GF-D8 (cell line): ENCODE data around the gene ABCC5.
"Not testable (repeated sequence)": the region's sequence is repeated elsewhere in the genome, so short reads cannot be mapped to it uniquely, and the experiment has no call there.

Experiments
- DNase-seq: peaks from one replicate; lab custom pipeline; 2025; lab: John Stamatoyannopoulos, UW

The ABCC5 gene

DNA sequence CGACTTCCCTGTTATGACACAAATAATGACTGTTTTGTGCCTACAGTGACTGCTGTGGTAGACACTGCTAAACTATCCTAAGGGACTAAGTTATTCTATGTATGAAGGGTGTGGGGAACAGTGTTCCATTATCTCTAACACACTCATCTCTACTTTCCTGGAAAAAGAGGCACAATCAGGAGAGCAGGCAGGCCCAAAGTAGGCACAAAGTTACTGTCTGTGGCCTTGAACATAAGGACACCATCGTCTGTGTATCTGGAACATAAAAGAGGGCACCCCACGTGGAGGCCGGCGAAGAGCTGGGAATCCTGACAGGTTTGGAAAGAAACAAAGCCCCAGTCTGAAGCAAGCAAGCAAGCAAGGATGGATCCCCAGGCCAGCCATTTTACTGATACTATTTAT lies 1.5 kb downstream of the ABCC5 start:
- no peak for DNase-seq

DNA sequence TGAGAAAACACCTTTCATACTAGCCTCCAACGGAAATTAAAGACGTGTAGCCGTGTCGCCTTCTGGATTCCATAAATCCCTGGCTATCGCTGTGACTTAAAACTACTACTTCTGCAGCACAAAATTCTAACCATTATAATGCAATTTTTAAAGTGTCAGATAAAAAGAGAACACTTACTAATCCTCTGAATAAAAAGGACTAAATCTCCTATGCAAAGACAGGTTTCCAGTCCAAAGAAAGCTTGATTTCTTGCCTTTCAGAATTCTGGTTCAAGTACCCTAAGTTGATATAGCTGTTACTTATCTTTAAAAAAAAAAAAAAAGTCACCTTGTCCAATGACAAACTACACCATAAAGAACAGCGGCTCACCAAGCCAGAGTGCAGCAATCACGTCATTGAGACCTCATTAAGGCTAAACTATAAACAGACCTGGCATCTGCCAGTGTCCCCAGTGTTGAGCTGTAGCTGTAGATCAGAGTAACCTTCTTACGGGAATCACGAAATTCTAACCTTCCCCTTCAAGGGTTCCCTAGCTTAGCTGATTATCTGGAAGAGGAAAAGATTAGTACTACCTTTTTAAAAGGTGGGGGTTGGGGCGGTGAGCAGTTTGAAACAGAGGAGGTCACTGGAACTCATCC lies 2.2 kb downstream of the ABCC5 start:
- DNase-seq: no peak

DNA sequence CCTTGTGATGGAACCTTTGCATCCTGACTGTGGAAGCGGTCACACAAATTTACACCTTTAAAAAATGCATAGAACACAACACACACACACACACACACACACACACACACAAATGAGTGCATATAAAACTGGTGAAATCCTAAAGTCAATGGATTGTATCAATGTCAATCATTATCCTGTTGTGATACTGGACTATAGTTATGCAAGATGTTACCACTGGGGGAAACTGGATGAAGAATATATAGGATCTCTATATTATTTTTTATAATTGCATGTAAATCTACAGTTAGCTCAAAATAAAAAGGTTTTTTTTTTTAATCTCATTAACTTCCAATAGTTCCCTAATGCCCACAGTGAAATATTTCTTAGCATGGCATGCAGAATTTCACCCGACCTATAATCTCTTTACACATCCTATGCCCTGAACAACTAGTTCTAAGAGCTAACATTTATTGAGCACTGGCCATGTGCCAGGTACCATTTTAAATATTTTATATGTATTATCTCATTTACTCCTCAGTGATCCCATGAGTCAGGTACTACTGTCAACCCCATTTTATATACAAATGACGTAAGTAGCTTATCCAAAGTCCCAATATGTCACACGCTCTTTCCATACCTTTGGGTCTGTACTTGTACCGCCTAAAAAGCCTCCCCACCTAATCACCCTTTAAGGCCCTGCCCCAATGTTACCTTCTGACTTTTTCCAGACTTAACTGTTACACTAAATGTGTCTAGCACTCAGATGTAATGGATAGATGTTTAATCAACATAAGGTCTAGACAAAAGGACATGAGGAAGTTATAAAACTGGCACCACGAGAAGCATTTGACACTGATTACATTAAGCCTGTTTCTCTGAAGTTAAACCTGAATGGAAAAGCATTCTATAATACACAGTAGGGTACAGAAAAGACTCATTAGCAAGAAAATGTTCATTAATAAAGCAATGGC lies 5.5 kb downstream of the ABCC5 start:
- DNase-seq: no peak

DNA sequence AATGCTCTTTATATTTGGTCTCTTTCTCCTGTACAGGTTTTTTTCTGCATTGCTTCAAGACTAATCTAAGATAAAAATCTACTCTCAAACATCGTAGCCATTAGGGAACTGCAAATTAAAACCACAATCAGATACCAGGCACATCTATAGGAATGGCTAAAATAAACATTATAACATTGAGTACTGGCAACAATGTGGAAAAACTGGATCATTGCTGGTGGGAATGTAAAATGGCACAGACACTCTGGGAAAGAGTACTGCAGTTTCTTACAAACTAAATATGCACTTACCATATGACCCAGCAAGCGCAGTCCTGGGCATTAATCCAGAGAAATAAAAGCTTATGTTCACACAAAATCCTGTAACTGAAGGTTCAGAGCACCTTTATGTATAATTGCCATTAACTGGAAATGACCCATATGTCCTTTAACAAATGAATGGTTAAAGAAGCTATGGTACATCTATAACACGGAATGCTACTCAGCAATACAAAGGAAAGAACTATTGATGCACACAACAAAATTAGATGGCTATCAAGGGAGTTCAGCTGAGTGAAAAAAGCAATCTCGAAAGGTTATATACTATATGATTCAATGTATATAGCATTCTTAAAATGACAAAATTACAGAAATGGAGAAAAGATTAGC lies 6.3 kb downstream of the ABCC5 start:
- no peak for DNase-seq

DNA sequence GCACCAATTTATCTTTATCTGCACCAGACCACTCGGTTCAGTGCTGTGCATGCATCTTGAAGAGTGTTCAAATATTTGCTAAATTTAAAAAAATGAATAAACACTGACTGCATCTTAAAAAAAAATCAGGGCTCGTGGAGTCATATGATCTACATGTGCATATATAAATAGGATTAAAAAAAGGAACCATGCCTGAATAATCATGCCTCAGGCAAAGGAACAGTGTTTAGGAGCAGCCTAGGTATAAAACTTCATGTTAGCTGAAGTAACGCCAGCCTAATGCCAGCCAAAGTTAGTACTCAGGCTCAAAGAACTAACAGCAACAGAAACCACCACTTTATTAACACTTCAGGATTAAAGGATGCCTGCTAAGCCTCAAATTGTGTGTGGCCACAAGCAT lies 9.5 kb downstream of the ABCC5 start:
- DNase-seq: no peak

DNA sequence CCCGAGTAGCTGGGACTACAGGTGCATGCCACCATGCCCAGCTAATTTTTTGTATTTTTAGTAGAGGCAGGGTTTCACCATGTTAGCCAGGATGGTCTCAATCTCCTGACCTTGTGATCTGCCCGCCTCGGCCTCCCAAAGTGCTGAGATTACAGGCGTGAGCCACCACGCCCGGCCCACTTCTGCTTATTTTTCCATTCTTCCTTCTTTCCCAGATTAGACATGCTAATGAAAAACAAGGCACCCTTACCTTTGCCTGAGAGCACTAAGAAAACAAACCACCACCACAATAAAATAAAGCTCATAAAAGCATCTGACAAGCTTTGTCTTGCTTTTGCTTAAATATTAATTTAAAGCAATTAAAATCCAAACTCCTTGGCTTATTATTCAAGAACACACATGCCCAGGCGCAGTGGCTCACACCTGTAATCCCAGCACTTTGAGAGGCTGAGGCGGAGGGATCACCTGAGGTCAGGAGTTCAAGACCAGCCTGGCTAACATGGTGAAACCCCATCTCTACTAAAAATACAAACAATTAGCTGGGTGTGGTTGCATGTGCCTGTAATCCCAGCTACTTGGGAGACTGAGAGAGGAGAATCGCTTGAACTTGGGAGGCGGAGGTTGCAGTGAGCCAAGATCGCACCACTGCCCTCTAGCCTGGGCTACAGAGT lies 10.4 kb downstream of the ABCC5 start:
- DNase-seq: not testable (repeated sequence)

DNA sequence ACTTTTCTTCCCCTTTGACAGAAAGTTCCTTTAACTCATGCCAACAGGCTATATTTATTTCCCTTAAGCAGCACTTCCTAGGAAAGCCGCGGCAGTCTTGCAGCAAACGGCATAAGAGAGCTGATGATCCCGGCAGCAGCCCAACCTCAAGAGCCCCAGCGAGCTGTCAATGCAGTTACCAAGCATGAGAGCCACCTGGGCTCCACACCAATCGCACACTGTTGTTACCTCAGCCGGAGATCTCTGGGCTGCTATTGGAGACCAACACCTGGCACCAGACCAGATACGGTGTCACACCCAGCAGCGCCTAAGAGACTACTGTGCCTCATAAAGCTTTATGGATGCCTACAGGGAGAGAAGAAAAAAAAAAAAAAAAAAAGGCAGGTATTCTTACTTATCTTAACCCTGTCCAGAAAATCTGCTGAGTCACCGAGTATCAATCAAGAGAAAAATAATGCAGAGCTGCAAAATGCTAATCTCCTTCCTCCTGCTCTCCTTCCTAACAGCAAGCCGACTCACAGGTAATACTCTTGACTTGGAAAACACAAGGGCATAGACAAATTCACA lies 11.7 kb downstream of the ABCC5 start:
- DNase-seq: peak; percentile 65

DNA sequence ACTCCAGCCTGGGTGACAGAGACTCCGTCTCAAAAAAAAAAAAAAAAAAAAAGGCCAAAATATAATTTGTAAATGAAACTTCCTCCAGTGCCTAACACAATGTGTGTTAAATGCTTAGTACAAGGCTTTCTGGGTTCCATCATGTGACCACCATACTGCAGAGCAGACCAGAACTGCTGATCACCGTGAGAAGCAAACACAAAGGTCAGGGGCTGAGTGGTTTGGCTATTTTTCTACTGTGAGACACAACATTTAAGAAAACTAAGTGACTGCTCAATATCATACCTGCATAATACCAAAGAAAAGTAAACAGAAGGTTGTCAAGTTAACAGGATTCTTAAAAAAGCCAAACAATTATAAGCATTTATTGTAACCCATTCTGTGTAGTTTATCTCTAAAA lies 13.2 kb downstream of the ABCC5 start:
- DNase-seq: no peak

DNA sequence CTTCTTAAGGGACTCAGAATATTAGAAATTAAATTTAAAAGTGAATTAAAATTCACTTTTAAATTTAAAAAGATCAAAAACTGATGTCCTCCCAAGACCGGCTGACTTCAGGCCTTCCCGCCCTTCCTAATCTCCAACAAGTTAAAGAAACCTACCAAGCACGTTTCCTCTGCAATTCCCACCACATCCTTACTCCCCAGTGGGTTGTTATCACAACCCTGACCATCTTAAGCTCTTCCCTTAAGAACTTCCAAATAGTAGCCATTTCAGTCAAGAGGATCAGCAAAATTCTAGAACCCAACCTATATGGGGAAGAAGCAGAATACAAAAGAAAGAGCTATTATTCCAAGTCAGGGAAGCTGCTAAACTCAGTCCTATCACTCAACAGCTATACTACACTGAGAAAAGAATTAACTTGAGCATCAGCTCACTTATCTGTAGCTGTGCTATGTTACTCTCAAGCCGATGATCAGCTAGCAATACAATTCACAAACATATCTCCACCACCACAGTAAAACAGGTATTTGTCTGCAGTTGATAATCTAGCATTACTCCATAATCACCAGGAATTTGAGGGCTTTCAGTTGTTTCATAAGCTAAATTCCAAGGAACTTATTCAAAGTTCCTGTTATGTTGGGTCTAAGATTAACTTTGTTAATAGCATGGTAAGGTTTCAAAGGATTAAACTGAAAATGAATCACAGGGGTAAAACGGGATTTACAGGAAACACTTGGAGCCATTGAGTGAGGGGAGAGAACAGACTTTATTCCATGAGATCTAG lies 14.3 kb downstream of the ABCC5 start:
- DNase-seq: no peak

DNA sequence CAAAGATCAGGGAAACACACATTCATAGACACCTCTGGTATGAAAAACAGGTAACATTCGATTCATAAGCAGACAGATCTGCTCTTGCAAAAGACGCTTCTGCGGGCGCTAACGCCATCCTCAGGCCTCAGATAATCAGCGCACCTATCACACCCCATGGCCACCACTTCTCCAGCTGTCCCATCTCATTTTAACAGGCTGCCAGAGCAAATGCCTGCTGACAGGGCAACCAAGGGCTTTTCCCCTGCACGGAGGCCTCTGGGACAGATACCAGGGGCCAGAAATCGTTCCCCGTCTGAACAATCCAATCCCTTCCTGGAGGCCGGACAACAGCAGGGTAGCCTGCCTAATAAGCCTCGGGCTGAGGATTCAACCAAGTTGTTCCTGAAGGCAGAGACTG lies 15.2 kb downstream of the ABCC5 start:
- DNase-seq: no peak

DNA sequence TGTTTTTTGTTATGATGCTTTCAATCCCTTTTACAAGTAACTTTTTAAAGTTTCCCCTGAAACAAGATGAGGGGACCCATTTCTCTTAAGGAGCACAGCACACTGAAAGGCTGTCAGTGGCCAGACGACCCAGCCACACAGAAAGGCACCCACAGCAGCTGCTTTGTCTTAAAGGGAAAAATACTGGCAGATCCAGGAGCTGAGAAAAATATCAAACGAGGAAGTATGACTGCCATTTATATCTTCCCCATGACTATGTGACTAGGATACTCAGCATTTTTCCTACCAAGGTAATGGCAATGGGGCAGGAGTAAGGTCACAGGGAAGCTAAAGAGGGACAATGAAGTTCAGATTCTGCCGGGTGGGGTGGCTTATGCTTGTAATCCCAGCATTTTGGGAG lies 15.9 kb downstream of the ABCC5 start:
- no peak for DNase-seq

DNA sequence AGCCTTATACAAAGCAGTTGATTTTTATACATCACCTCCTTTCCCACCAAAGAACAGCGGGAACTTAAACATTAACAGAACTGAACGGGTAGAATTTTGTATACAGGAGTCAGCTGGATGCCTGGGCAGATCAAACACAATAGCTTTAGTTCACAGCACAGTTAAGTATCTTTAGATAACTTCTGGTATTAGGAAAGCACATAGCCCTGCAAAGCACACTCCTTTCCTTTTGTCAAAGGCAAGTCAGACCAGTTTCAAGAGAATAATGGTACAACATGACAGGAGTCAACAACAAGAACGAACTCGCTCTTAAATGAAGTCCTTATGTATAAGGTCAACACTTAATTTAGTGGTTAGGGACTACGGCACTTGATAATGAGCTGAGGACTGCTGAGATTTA lies 26.3 kb downstream of the ABCC5 start:
- DNase-seq: no peak

DNA sequence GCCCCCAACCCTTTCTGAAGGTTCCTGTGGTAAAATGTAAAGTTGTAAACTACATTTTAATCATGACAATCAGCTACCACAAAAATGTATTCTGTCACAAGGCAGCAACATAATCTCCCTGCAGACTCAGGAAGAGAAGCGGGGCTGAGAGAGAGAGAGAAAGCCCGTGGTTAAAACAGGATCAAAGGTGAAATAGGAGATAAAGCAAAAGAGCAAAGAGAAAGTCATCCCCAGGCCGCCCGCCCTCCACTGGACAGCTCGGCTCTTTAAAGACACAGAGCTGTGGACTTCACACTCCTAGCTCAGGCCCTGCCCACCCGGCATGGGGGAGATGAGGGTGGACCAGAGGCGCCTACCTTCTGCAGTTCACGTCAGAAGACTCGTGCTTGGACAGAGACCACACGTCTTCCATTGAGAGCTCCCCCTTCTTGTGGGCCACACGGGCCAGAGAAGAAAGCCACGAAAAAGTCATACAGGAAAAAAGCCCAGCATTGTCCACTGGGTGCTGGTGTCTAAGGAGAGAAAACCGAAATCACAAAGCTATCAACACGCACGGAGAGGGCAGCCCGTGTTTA lies 29.4 kb downstream of the ABCC5 start:
- no peak for DNase-seq

DNA sequence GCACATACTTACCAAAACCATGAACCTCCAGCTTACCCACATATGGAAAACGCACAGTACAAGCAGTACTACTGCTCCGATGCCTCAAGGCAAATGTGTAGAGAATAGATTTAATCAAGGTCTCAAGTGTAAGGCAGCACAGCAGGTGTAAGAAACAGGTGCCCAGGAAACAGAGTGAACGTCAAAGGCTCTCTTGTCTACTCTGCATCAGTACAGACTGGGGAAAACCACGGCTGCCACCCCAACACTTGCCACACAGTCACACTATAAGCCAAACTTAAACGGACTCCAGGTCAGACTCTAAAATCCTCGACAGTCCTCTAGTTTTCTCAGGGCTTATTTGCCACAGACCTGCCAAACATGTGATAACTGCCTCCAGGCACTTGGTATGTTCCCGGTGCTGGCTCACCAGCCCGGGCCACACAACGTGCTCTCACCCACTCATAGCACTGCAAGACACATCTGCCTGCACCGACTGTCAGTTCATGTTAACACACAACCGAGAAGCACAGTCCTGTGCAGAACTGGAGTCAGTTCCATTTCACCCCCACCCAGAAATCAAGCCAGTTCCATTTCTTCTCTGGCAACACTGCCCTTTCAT lies 30.6 kb downstream of the ABCC5 start:
- DNase-seq: no peak

DNA sequence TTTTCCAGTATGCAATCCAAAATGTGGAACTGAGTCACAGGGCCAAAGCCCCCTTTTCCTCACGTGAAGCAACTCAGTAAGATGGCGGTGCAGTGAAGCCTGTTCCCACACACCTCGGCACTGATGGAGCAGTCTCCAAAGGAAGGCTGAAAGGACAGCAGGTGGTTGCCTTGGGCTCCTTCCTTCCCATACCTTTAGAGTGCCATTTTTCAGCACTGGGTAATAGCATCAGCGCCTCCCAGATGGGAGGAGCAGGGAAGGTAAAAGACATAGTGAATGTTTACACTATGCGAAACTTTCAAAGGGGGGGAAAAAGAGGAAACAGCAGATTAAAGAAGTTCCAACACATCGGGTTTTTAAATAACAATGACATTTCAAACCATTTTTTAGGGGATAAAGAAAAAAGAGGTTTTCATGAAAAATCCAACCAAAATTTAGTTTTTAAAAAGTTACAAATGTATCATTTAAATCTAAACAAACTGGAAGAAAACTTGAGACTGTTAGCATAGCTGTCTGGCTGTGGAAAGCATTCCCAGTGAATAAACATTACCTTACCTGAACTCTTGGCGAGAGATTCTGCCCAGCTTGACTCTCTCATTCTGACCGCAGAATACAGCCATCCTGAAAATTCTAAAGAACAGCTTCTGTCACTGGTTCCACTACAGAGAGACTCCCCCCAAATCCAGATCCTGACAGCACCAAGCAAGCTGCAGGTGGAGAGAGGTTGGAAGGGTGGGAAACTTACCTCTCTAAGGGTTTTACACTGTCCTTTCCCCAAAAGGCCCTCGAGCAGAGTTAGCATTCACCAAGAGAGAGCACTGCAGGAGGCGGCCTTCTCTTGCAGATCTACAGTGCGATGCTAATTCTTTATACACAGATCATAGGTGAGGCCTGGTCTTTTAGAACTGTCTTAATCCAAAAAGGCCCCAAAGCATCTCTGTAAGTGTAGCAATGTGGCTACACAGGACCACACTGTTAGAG lies 32.6 kb downstream of the ABCC5 start:
- no peak for DNase-seq

DNA sequence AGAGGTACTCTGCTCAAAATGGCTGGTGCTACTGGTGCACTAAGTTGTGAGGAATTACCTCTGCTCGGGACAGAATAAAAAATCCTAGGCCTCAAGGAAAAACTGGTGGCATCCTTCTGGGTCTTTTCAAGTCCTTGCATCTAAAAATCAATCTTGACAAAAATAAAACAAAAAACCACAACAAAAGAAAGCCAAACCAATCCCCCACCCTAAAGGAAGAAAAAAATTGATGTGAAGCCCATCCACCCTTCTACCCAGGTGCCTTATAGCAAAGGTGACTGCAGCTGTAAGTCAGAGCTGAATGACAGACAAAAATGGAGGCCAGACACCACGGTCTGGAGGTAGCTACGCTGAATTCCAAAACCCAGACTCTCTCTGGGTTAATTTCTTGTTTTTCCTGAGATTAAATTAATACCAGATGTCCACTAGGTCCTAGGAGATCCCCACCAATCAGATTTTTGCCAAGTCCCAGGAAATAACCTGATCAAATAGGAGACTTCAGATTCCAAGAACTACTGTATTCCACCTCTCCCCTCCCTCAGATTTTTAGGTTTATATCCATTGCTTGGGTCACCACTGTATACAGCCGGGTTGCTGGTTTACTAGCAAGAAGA lies 33.5 kb downstream of the ABCC5 start:
- no peak for DNase-seq

DNA sequence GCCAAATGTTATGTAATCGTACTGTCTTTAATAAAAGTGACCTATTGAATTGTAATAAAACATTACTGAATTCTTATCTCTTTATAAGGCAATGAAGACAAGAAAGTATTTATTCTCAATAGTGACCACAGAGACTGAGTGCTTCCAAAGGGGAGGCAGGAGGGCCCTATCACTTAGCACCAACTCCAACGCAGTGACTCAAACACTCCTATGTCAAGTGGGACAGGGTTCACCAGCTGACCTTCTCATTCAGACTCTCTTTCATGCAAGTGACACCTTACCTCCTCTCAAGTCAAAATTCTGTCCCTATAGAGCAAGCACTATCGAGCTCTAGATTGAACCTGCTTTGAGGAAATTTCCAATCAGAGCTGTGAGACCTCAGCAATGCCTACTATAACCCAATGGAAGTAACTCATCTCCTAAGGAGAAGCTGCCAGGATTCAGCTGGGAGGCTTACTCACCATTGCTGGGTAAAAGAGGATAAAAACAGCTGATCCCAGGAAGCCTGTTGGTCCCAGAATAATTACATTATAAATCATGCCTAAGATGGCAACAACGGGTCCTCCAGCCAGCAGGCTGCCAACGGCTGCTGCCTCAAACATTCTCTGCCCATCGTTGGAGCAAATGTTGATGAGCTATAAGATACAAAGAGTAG lies 35.6 kb downstream of the ABCC5 start:
- no peak for DNase-seq

DNA sequence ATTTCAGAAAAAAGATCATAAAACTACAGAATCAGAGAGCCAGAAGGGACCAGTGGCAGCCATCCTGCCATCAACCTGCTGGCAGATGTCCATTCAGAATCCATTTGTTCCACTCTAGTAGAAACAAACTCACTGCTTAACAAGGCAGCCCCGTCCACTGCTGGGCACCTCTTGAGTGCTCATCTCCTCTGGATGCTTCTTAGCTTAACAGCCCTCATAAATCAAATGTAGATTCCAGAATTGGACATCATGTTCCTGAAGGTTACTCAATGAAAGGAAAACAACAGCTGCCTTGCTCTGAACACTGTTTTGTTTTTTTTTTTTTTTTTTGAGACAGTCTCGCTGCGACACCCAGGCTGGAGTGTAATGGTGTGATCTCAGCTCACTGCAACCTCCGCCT lies 37.3 kb downstream of the ABCC5 start:
- DNase-seq: no peak
